EL (cell line): ENCODE measurements around the gene TMEM185A.
"Not testable (repeated sequence)": the region's sequence is repeated elsewhere in the genome, so short reads cannot be mapped to it uniquely, and the experiment has no call there.

Source experiments
- DNase-seq: peaks from one replicate; pipeline ENCODE4 v3.0.0-alpha.2; 2016

Gene TMEM185A

GRCh38 chrX:149631234-149632165 is at the start of gene TMEM185A:
Gene TMEM185A (minus strand): TSS chrX:149631792. CDS start chrX:149631580, 212 bp downstream.
- DNase-seq, result peak; percentile 55

DNA sequence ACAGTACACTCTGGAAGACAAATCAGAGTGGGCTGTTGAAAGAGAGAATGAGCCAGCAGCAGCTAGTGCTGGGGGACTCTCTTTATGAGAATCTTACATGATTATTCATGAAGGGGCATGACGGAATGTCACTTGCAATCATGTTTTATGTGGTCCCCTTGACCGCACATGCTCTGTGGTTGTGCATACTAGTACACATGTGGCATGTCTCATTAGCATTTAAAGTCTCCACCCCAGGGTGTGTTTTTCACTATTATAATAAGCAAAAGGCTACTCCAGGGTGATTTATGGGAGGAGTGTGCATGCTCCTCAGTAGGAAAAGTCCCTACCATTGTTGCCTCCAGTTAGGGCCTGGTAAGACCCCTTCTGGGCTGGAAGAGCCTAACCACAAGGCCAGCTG is 49.6 kb upstream of the TMEM185A start:
- DNase-seq, result no peak

DNA sequence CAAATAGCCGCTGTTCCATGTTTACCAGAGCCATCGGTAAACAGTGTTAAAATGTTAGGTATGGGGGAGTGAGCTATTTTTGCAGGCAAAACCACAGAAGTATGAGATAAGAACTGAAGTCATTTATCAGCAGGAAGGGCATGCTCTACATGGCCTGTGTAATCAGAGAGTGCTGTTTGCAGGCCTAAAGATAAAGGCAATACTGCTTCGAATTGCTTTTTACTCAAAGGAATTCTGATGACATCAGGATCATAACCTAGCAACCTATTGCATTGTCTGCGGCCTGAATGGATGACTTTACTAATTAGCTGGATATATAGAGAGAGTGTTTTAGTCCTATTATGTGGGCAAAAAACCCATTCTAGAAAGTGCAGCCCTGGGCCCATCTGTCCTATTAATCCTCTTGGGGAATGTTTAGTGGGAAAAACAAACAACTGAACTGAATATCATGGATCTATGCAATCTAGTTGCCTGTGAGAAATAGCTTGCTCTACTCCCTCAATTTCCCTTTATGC is 47.6 kb upstream of the TMEM185A start:
- DNase-seq, result not testable (repeated sequence)

GRCh38 chrX:149675554-149675953 is 44.0 kb upstream of the TMEM185A start:
- DNase-seq, result not testable (repeated sequence)

DNA sequence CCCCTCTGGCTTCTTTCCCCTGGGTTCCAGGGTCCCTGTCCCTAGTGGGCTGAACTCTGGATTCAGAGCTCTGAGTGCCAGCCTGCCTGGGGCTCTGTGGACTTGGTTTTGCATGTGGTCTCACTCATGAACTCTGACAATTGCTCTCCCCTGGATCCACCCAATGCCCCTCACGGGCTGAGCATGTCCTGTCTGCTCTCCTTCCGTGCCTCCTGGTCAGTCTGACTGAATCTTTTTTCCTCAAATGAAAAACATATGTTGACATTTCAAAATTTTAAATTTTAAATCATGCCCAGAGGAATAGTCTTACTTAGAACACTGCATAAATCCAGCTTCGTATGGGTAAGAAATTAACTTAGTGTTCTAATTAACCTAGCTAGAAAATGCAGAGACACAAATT is 43.5 kb upstream of the TMEM185A start:
- DNase-seq, result not testable (repeated sequence)

GRCh38 chrX:149660613-149661012 is 29.0 kb upstream of the TMEM185A start:
- not testable (repeated sequence) for DNase-seq

DNA sequence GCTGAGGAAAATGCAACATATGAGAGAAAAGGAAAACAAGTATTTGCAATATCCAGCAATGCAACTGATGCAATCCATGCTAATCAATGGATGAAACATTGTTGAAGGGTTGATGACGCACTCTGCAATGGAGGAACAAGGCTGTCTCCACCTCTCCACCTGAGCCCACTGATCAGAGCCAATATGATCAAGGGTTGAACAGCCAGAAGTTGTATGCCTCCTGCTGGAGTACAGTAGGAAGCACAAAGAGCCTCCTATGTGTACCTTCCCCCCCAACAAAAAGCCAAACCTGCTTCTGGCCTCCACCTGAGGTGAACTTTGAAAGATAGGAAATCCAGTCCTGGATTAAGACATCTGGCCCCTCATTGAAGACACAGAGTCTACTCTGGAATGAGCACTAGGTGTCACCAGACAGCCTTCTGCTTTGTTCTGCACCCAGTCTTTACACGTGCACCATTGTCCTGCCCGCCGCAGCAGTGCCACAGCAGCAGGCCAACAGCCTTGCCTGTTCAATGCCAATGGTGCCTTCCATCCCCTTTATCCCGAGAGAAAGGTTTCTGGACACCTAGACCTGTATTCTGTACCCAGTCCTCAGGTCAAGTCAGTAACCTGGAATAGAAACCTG is 24.8 kb upstream of the TMEM185A start:
- DNase-seq, result not testable (repeated sequence)

GRCh38 chrX:149652232-149652981 is 20.8 kb upstream of the TMEM185A start:
- DNase-seq, result no peak

DNA sequence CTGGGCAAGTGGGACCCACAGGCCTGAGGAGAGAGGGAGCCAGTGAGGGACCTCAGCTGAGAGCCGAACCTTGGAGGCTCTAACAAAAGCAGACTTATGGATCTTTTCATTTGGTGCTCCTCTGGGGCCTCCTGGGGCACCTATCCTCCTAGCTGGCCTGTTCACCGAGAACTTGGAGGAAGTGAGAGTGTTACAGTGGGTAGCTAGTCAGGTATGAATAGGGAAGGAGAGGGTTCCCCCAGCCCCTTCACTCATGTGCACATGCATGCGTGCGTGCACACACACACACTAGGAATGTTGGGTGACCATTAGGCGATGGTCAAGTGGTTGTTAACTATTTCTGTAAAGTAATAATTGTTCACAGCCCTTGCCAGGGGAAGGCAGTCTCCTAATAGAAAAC is 18.6 kb upstream of the TMEM185A start:
- no peak for DNase-seq

DNA sequence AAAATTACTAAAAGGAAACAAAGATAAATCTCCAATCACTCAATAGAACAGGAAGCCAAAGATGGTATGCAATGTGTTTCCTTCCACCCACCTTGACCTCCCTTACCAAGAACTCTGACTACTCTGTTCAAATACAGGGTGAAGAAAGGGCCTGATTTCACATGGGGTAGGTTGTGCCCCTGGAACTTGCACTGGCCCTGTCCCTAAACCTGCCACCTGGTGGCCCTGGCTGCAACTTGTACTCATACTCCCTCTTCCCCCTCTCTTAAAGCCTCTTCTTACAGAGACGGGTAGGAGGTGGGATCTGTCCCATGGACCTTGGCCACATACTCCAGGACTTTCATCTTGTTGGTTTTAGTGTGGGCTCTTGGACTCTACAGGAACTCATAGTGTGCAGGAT is 17.3 kb upstream of the TMEM185A start:
- DNase-seq, result no peak

DNA sequence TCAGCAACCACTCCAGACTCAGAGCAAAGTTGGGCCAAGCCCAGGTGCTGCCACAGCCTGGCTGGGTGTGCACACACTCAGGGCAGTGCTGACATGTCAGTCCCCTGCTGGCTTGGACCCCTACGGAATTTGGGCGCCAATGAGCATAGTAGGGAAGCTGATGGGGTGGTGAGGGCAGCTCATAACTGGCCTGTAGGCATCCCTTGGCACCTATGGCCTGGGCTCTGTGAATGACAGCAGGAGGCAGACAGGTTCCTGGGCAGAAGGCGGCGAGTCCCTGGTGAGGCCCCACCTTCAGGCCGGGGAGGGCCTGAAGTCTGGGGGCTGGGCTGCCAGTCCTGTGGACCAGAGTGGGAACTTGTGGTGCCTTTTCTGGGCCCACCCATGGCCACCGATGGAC is 15.9 kb upstream of the TMEM185A start:
- DNase-seq, result no peak

DNA sequence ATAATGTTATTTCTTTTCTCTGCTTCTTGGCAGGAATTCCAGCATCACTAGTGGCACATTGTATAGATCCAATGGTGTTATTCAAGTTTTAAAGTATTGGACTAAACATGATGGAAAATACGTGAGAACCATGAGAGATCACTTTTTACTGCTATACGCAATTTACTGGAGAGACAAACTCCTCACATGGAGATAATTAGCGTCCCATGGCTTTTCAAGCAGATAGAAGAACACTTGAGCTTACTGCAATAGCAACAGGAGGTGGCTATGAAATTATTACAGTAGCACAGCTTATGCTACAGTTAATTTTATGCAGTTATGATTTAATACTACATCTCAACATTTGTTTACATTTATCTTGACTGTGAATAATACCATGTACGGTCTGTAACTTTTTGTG is 11.9 kb upstream of the TMEM185A start:
- DNase-seq, result no peak

- peak; percentile 7 for DNase-seq
These were observed 10.2 kb upstream of the TMEM185A start for GRCh38 chrX:149641835-149642234.

DNA sequence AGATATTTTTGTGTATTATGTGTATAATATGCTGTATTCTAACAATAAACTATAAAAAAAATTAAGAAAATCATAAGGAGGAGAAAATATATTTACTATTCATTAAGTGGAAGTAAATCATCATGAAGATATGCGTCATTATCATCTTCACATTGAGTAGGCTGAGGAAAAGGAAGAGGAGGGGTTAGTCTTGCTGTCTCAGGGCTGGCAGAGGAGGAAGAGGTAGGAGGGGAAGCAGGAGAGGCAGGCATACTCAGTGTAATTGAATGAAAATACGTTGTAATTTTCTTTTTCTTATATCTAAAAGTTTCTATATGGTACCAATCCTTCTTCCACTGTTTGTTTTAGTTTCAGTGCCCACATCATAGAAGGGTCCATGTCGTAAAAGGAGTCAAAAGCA is 9.8 kb upstream of the TMEM185A start:
- DNase-seq, result no peak

DNA sequence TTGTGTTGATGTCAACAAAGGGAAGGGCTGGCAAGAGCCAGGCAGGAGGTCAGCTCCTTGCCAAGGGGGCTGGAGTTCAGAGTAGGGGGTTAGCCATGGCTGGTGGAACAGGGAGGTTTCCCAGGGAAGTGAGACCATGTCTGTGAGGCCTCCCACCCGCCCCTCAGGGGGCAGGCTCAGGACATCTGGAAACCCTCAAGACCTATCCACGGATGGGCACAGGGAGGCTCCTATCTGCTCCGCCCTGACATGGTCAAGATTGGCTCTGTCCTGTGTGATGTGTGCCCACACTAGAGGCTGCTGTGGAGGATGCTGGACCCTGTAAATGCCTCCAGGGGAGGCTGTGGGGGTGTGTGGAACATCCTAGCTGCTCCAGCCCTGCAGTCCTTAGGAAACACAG is 8.0 kb upstream of the TMEM185A start:
- no peak for DNase-seq

- DNase-seq, result peak; percentile 21
These were observed 7.3 kb upstream of the TMEM185A start for GRCh38 chrX:149638860-149639259.

DNA sequence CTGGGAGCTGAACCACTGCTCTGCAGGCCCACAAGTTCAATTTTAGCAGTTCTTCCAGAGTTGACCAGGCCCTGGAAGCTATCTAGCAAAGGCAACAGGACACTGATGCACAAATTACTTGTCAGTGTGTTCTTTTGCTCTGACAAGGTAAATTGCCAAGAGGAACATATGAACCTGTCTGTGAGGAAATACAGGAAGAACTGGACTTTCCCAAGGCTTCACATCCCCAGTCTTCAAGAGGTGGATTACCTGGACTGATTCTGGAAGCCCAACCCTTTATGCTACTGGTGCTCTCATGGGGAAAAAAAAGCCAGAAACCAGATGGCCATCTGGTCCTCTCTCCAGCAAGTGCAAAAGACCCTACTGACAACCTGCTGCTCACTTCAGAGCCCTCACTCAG is 1.9 kb upstream of the TMEM185A start:
- DNase-seq, result no peak

DNA sequence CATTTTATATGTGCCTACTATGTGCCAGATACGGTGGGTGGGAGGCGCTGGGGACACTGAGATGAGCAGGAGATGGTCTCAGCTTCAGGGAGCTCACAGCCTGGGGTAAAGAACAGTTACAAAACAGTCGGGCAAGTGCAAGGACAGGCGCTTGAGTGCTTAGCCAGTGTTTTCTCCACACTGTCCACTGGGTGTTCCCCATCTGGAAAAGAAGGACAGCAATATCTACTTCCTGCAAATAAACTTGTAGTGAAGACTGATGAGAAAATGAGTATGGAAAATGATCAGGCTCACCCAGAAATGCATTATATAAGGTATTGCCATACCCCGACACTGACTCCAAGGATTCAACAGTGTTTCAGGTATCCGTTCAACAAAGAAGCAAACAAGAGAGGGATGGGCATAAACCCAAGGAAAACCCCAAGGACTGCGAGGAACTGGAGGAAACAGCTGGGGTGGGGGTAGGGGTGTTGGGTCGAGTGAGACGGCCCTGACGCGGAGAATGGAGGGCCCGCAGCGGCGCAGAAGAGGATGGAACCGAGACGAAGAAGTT is 835 bp downstream of the TMEM185A start:
- DNase-seq, result peak; percentile 40

DNA sequence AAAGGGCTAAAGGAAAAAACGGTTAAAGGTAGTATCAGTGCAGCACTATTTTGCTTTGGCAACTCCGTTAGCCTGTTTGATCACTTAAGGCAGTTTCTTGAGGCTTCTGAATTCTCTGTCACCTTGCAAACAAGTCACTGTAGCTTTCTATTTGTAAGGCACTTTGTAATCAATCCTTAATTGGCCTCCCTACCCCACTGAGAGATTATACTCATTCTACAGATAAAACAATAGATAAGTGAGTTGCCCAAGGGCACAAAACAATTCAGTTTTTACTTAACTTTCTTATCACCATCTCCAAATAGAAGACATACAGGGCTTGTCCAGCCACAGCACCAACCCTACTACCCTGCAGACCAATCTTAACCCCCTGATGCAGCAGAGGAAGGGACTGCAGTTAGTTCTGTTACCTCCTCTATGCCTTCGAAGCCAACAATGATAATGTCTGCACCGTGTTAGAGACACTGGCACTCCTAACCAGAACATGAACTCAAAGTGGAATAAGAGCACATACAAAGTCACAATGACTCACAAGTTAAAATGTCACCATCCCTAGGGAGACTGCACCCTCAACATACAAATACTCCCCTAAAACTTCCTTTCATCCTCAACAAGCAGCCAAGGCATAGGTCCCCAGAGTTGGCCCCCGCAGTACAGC is 1.7 kb downstream of the TMEM185A start:
- no peak for DNase-seq

DNA sequence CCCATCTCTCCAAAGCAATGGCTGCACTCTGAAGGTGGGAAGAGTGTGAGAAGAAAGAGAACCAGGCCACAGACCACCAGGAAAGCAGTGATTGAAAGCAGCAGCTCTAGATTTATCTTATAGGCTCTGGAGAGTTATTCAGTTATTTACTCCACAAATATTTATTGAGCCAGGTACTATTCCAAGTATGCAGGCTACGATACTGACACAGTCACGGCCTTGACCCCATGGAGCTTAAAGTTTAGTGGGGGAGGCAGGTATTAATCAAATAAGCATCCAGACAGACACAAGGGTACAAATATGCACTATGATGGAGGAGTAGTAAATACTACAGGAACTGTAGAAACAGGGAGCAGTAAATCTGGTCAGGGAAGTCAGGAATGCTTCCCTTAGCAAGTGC is 2.8 kb downstream of the TMEM185A start:
- no peak for DNase-seq

- no peak for DNase-seq
These were observed 3.3 kb downstream of the TMEM185A start for GRCh38 chrX:149628280-149628679.

- not testable (repeated sequence) for DNase-seq
These were observed 4.8 kb downstream of the TMEM185A start for GRCh38 chrX:149626829-149627228.
